ENCODE measurements around the gene VMP1. TPM values are rescaled to one million over a fixed set of nuclear protein-coding genes. Genes with fewer than 3 reads are reported as not detected.

Gene VMP1
- total and polyA plus RNA-seq, 2 of the 4 experiments (the other 2 are of a cell fraction) = 89.8 to 197 TPM

- Histone ChIP-seq H3K27ac (ENCODE audit: insufficient read depth, low read length) (peak overlapping the region; percentile 92), H3K4me1 (ENCODE audit: control insufficient read depth, insufficient read depth, low read length) (peaks cover 18% of the 10 kb centered on the region), H3K9ac (ENCODE audit: low read depth, low read length) (peak overlapping the region; percentile 93), H4K91ac (ENCODE audit: insufficient read depth, low read depth, low read length) (peak overlapping the region; percentile 98), H4K8ac (ENCODE audit: low read depth in 2 of 2, low read length in 2 of 2) (peak overlapping the region; percentile 61 to 91), H4K20me1 (ENCODE audit: insufficient read depth, low read length) (no peaks in the 10 kb centered on the region), H3K23ac (ENCODE audit: low read depth, low read length) (peak overlapping the region; percentile 89), H3K4ac (ENCODE audit: low read depth, low read length) (peak overlapping the region; percentile 96), H2BK5ac (ENCODE audit: low read depth, low read length, poor library complexity, severe bottlenecking) (peak overlapping the region; percentile 95), H3K27me3 (ENCODE audit: control insufficient read depth, insufficient read depth, low read length) (no peaks in the 10 kb centered on the region), H3K4me2 (ENCODE audit: low read depth, low read length) (peak overlapping the region; percentile 70), H3K14ac (replicated peaks; ENCODE audit: low read depth, low read length) (peak overlapping the region; percentile 79), H3K56ac (ENCODE audit: extremely low read depth, insufficient read depth, low read length) (peak overlapping the region; percentile 97), H4K5ac (ENCODE audit: low read depth, low read length) (peak overlapping the region; percentile 99), H2AK5ac (ENCODE audit: low read depth, low read length) (peak overlapping the region; percentile 97), H2BK20ac (ENCODE audit: low read depth, low read length) (peak overlapping the region; percentile 95), H3K4me3 (ENCODE audit: insufficient read depth, low read depth, low read length) (no peak overlapping the region), H2AFZ (replicated peaks; ENCODE audit: low read length, poor library complexity) (no peak overlapping the region), H2BK15ac (ENCODE audit: low read depth, low read length) (peak overlapping the region; percentile 97), H3K9me3 (ENCODE audit: control insufficient read depth, insufficient read depth, low read length) (no peaks in the 10 kb centered on the region), H3K18ac (ENCODE audit: low read depth, low read length) (peak overlapping the region; percentile 95), H3K36me3 (ENCODE audit: control insufficient read depth, insufficient read depth, low read length) (peaks cover 6% of the 10 kb centered on the region), H2BK120ac (ENCODE audit: low read depth, low read length) (peak overlapping the region; percentile 96), H2AK9ac (replicated peaks; ENCODE audit: low read depth, low read length, poor library complexity) (no peak overlapping the region), H3K79me1 (ENCODE audit: low read depth in 1 of 2, low read length in 2 of 2) (peaks cover 23 to 47% of the 10 kb centered on the region in 2 experiments), H3K9me1 (ENCODE audit: insufficient read depth, low read length) (peaks cover 15% of the 10 kb centered on the region)
- POLR2A ChIA-PET (ENCODE audit: unreplicated experiment) = interaction anchor here (0.5 to 3.0 kb wide), 4 partner anchors 22 to 79 kb away, joined by 3 to 10 read pairs (median 5); no protein-coding TSS in a partner anchor
- intact Hi-C loops (cut with micrococcal nuclease) = loop anchor here (1.0 kb wide), 1 partner anchor 22 kb away; no protein-coding TSS in a partner anchor
- CTCF ChIA-PET = interaction anchor here (0.6 kb wide), 2 partner anchors 10 to 13 kb away, joined by 3 read pairs; no protein-coding TSS in a partner anchor
- peak; percentile 86 for DNase-seq
- TF ChIP-seq FOS (IDR thresholded peaks at IDR 0.05; ENCODE audit: low read depth, low read length) (no peak), ELK1 (IDR thresholded peaks at IDR 0.05; ENCODE audit: borderline replicate concordance, low read depth, low read length) (no peak), MAZ (IDR thresholded peaks at IDR 0.05; ENCODE audit: borderline replicate concordance, low read depth, low read length) (no peak), MXI1 (IDR thresholded peaks at IDR 0.05; ENCODE audit: borderline replicate concordance, low read depth, low read length) (no peak), CEBPB (IDR thresholded peaks at IDR 0.05; ENCODE audit: low read depth, low read length) (no peak), USF2 (IDR thresholded peaks at IDR 0.05; ENCODE audit: low read depth, low read length) (no peak), RCOR1 (IDR thresholded peaks at IDR 0.05; ENCODE audit: insufficient replicate concordance, low read length) (no peak), SMC3 (IDR thresholded peaks at IDR 0.05; ENCODE audit: low read depth, low read length) (no peak), MAFK (IDR thresholded peaks at IDR 0.05; ENCODE audit: low read depth, low read length) (no peak)
- no TSS peak for BruUV-seq (replicated peaks)
- no CpG with 5 or more reads among the region's 3 CpGs for WGBS, 2 experiments (ENCODE audit: extremely low coverage in 2 of 2, insufficient read length in 1 of 2)
- dilution Hi-C loops (cut with HindIII; ENCODE audit: low sequenced_read_pairs, unreplicated experiment) = no loop called here
- ATAC-seq (ENCODE audit: low read depth) = peak; percentile 66
- in situ Hi-C loops (cut with MboI; ENCODE audit: low sequenced_read_pairs) = no loop called here
Observed at GRCh38 chr17:59761385-59762048, 54.1 kb downstream of the VMP1 start.

All from IMR-90 (cell line).